Measurements from ENCODE around the gene SDF2. TPM values are rescaled to one million over a fixed set of nuclear protein-coding genes. Genes with fewer than 3 reads are reported as not detected.

Gene SDF2
- total RNA-seq, 1 donor from 2014 or later, result 62.7 TPM

- Histone ChIP-seq H3K4me3 (peak overlapping the region; percentile 85), H3K27me3 (no peaks in the 10 kb centered on the region), H3K79me2 (ENCODE audit: low read depth) (peaks cover 39% of the 10 kb centered on the region), H3K4me2 (peak overlapping the region; percentile 96), H2AFZ (replicated peaks) (peak overlapping the region; percentile 77), H3K36me3 (peaks cover 12% of the 10 kb centered on the region), H3K9ac (no peak overlapping the region), H3K27ac (no peak overlapping the region), H4K20me1 (ENCODE audit: low read depth) (peaks cover 22% of the 10 kb centered on the region), H3K4me1 (peaks cover 6% of the 10 kb centered on the region), H3K9me3 (ENCODE audit: low read depth) (no peaks in the 10 kb centered on the region), H3F3A (ENCODE audit: low read depth) (peaks cover 33% of the 10 kb centered on the region)
- DNase-seq (ENCODE audit: low spot score), result no peak
- H3K9me3 Mint-ChIP-seq, result no peaks in the 10 kb centered on the region
- peaks cover 6% of the 10 kb centered on the region for H3K27me3 Mint-ChIP-seq (ENCODE audit: insufficient read depth, low read depth)
- peaks cover 25% of the 10 kb centered on the region for H3K4me1 Mint-ChIP-seq
- H3K4me3 Mint-ChIP-seq, result peak overlapping the region; percentile 74
- H3K27ac Mint-ChIP-seq, result no peak overlapping the region
- peaks cover 10% of the 10 kb centered on the region for H3K36me3 Mint-ChIP-seq
- TF ChIP-seq EZH2phosphoT487 (IDR thresholded peaks at IDR 0.05), result no peak
- no peak for TF ChIP-seq EZH2 (IDR thresholded peaks at IDR 0.05)
These were observed 16.1 kb downstream of the SDF2 start for GRCh38 chr17:28645576-28645939.

GRCh38 chr17:28644787-28645575, 16.7 kb downstream of the SDF2 start, which contains the start of gene BLTP2:
BLTP2 (minus strand) TSS chr17:28645158; CDS start chr17:28645056, 102 bp downstream.
- peak within 1 kb of the TSS; percentile 80 for H2AFZ ChIP-seq (replicated peaks)
- H3K4me1 ChIP-seq, result peaks cover 6% of the 10 kb centered on the region

GRCh38 chr17:28643983-28644786, 17.5 kb downstream of the SDF2 start:
- Histone ChIP-seq H4K20me1 (ENCODE audit: low read depth) (peaks cover 28% of the 10 kb centered on the region), H3F3A (ENCODE audit: low read depth) (peaks cover 33% of the 10 kb centered on the region), H3K4me2 (peak overlapping the region; percentile 96), H2AFZ (replicated peaks) (peak overlapping the region; percentile 80), H3K27ac (no peak overlapping the region), H3K4me3 (peak overlapping the region; percentile 85), H3K36me3 (peaks cover 12% of the 10 kb centered on the region), H3K9ac (peak overlapping the region; percentile 68), H3K4me1 (peaks cover 6% of the 10 kb centered on the region), H3K27me3 (no peaks in the 10 kb centered on the region), H3K79me2 (ENCODE audit: low read depth) (peaks cover 39% of the 10 kb centered on the region), H3K9me3 (ENCODE audit: low read depth) (no peaks in the 10 kb centered on the region)
- DNase-seq (ENCODE audit: low spot score), result peak; percentile 76
- peak overlapping the region; percentile 48 for H3K27ac Mint-ChIP-seq
- H3K9me3 Mint-ChIP-seq, result no peaks in the 10 kb centered on the region
- peak overlapping the region; percentile 94 for H3K4me3 Mint-ChIP-seq
- peaks cover 20% of the 10 kb centered on the region for H3K36me3 Mint-ChIP-seq
- TF ChIP-seq EZH2 (IDR thresholded peaks at IDR 0.05) (no peak), CTCF (IDR thresholded peaks at IDR 0.05) (peak; percentile 60)
- H3K27me3 Mint-ChIP-seq (ENCODE audit: insufficient read depth, low read depth), result peaks cover 6% of the 10 kb centered on the region
- H3K4me1 Mint-ChIP-seq, result peaks cover 25% of the 10 kb centered on the region

More at GRCh38 chr17:28644787-28645575, 16.7 kb downstream of the SDF2 start, which contains the start of gene BLTP2:
- Histone ChIP-seq H3K9ac (peak within 1 kb of the TSS; percentile 68), H3K4me3 (peak within 1 kb of the TSS; percentile 85), H4K20me1 (ENCODE audit: low read depth) (peaks cover 24% of the 10 kb centered on the region), H3K9me3 (ENCODE audit: low read depth) (no peaks in the 10 kb centered on the region), H3K4me2 (peak within 1 kb of the TSS; percentile 96), H3K36me3 (peaks cover 12% of the 10 kb centered on the region), H3K27ac (peak within 1 kb of the TSS; percentile 55), H3K79me2 (ENCODE audit: low read depth) (peaks cover 39% of the 10 kb centered on the region), H3K27me3 (no peaks in the 10 kb centered on the region), H3F3A (ENCODE audit: low read depth) (peaks cover 33% of the 10 kb centered on the region)
- Mint-ChIP-seq H3K27ac (peak within 1 kb of the TSS; percentile 48), H3K4me3 (peak within 1 kb of the TSS; percentile 94), H3K36me3 (peaks cover 13% of the 10 kb centered on the region), H3K27me3 (ENCODE audit: insufficient read depth, low read depth) (peaks cover 6% of the 10 kb centered on the region), H3K9me3 (no peaks in the 10 kb centered on the region), H3K4me1 (peaks cover 25% of the 10 kb centered on the region)
- no peak for TF ChIP-seq EZH2phosphoT487 (IDR thresholded peaks at IDR 0.05)
- TF ChIP-seq EZH2 (IDR thresholded peaks at IDR 0.05), result no peak
- no peak for TF ChIP-seq CTCF (IDR thresholded peaks at IDR 0.05)
- peak; percentile 97 for DNase-seq (ENCODE audit: low spot score)
